HG03342 (cell line): Measurements from ENCODE around the gene KRTAP26-1.

Experiments used
- ATAC-seq: cut with Tn5 transposase; IDR thresholded peaks from one replicate; pipeline ENCODE4 v1.9.1; 2021; ENCODE audit warnings: mild to moderate bottlenecking, moderate library complexity; ENCODE audit not compliant: unreplicated experiment

Gene KRTAP26-1

GRCh38 chr21:30271611-30272010, 48.5 kb downstream of the KRTAP26-1 start:
- ATAC-seq: no peak

DNA sequence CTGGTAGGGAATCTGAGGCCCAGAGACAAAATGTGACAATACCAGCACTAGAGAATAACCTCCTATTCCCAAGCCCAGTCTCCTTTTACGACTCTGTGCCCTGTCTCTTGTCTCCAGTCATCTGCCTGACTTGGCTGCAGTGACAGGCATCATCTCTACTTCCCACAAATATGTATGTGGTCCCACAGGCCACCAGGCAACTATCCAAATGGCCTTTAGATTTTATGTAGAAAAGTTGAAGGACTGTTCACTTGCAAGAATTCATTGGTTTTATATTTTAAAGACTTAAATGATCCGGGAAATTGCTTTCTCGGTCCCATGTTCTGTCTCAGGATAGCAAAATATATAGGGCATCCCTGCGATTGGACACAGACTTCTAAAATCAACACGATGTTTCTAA, 49.0 kb downstream of the KRTAP26-1 start:
- ATAC-seq: no peak

GRCh38 chr21:30269803-30270530, 50.1 kb downstream of the KRTAP26-1 start:
- no peak for ATAC-seq
